ENCODE measurements around the gene ETS2. TPM values are rescaled to one million over a fixed set of nuclear protein-coding genes. Genes with fewer than 3 reads are reported as not detected.

Gene ETS2
- polyA plus RNA-seq, 2 donors, result 33.6 to 53.3 TPM

DNA sequence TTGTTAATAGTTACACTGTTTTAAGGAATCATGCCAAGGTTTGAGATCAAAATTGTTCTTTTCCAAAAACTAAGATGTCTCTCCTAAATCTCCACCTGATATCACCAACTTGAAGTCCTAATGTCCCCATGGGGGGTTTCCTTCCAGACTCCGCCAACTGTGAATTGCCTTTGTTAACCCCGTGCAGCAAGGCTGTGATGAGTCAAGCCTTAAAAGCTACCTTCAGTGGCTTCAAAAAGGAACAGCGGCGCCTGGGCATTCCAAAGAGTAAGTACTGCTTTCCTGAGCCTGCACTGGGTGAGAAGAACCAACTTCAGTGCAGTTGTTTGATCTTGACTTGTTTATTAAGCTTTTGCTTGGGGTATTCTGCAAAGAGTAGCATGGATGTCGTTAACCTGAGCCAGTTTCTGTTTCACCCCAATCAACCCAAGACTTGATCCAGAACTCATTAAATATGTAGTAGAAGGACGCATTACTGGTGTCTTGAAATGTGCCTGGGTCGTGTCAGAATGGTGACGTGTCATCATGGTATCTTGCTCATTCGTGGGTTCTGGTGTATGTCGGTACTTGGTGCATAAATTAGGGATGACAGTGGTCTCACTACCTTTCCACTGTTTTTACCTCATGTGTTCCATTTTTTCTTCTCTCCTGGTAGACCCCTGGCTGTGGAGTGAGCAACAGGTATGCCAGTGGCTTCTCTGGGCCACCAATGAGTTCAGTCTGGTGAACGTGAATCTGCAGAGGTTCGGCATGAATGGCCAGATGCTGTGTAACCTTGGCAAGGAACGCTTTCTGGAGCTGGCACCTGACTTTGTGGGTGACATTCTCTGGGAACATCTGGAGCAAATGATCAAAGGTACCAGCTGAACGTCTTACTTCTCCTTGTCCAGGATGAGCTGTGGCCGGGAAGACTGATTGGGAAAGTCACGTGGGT is 8.7 kb downstream of the ETS2 start:
- Histone ChIP-seq H3K4me3 (ENCODE audit: low read depth in 1 of 2, low read length in 2 of 2) (no peak overlapping the region), H3K9me3 (ENCODE audit: control insufficient read depth in 2 of 2, insufficient read depth in 1 of 2, low read depth in 1 of 2, low read length in 1 of 2) (no peaks in the 10 kb centered on the region), H3K36me3 (ENCODE audit: control insufficient read depth in 2 of 2, insufficient read depth in 2 of 2, low read length in 1 of 2) (peaks cover 33 to 42% of the 10 kb centered on the region in 2 donors), H3K4me1 (ENCODE audit: control insufficient read depth in 2 of 2, insufficient read depth in 2 of 2, low read length in 1 of 2) (peaks cover 0 to 6% of the 10 kb centered on the region in 2 donors), H3K27me3 (ENCODE audit: control insufficient read depth in 1 of 2, insufficient read depth in 2 of 2, low read length in 2 of 2) (no peaks in the 10 kb centered on the region), H3K27ac (ENCODE audit: low read depth in 2 of 2, low read length in 1 of 2) (peak overlapping the region in 1 of 2 donors; percentile 34)
- WGBS, 2 donors, result 80 to 88% methylated on average over 16 of the region's 16 CpGs

DNA sequence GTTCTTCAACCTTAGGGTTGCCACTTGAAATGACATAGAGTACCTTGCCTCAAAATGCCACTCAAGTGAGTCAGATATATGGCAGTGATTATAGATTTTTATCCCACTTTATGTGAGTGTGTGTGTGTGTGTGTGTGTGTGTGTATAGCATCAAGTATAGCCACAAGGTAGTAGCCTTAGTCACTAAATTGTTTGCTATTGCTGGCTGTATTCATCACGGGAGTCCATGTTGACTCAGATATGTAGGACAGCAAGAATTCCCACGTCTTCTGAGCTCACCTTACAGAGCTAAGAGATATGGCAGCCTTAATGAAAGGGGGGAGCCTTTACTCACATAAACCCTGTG is 9.3 kb downstream of the ETS2 start:
- Histone ChIP-seq H3K9me3 (ENCODE audit: control insufficient read depth in 2 of 2, insufficient read depth in 1 of 2, low read depth in 1 of 2, low read length in 1 of 2) (no peaks in the 10 kb centered on the region), H3K4me1 (ENCODE audit: control insufficient read depth in 2 of 2, insufficient read depth in 2 of 2, low read length in 1 of 2) (peaks cover 0 to 10% of the 10 kb centered on the region in 2 donors), H3K27ac (ENCODE audit: low read depth in 2 of 2, low read length in 1 of 2) (peak overlapping the region in 1 of 2 donors; percentile 34), H3K4me3 (ENCODE audit: low read depth in 1 of 2, low read length in 2 of 2) (no peak overlapping the region), H3K36me3 (ENCODE audit: control insufficient read depth in 2 of 2, insufficient read depth in 2 of 2, low read length in 1 of 2) (peaks cover 36 to 46% of the 10 kb centered on the region in 2 donors), H3K27me3 (ENCODE audit: control insufficient read depth in 1 of 2, insufficient read depth in 2 of 2, low read length in 2 of 2) (no peaks in the 10 kb centered on the region)
- WGBS, 2 donors, result 63 to 68% methylated on average over 2 of the region's 2 CpGs

DNA sequence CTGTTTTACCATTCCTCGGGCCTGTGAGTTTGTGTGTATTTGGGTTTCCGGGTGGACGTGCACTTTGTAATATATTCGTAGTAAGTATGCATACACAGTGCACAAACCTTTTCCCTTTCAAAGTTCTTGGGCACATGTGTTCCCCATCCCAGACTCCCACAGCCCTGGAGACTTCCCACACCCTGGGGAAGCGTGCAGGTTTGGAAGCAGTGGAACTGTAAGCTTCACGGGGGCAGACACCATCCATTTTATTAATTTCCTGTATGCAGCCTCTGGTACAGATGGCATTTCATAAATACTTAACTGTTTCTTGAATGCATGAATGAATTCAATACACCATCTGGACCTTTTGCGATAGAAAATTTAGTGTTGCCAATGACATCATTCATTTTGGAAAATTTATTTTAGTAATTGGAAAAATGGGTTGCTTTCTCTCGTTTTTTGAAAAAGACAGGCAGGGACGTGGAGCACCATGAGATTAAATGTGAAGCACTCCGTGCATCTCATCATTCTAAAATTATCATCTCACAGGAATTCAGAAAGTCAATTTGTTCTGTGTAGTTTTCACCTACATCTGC is 10.8 kb downstream of the ETS2 start:
- WGBS, 2 donors, result 82 to 84% methylated on average over 10 of the region's 10 CpGs
- Histone ChIP-seq H3K9me3 (ENCODE audit: control insufficient read depth in 2 of 2, insufficient read depth in 1 of 2, low read depth in 1 of 2, low read length in 1 of 2) (no peaks in the 10 kb centered on the region), H3K4me3 (ENCODE audit: low read depth in 1 of 2, low read length in 2 of 2) (no peak overlapping the region), H3K4me1 (ENCODE audit: control insufficient read depth in 2 of 2, insufficient read depth in 2 of 2, low read length in 1 of 2) (peaks cover 0 to 15% of the 10 kb centered on the region in 2 donors), H3K36me3 (ENCODE audit: control insufficient read depth in 2 of 2, insufficient read depth in 2 of 2, low read length in 1 of 2) (peaks cover 45 to 54% of the 10 kb centered on the region in 2 donors), H3K27ac (ENCODE audit: low read depth in 2 of 2, low read length in 1 of 2) (peak overlapping the region; percentile 25 to 79), H3K27me3 (ENCODE audit: control insufficient read depth in 1 of 2, insufficient read depth in 2 of 2, low read length in 2 of 2) (no peaks in the 10 kb centered on the region)

DNA sequence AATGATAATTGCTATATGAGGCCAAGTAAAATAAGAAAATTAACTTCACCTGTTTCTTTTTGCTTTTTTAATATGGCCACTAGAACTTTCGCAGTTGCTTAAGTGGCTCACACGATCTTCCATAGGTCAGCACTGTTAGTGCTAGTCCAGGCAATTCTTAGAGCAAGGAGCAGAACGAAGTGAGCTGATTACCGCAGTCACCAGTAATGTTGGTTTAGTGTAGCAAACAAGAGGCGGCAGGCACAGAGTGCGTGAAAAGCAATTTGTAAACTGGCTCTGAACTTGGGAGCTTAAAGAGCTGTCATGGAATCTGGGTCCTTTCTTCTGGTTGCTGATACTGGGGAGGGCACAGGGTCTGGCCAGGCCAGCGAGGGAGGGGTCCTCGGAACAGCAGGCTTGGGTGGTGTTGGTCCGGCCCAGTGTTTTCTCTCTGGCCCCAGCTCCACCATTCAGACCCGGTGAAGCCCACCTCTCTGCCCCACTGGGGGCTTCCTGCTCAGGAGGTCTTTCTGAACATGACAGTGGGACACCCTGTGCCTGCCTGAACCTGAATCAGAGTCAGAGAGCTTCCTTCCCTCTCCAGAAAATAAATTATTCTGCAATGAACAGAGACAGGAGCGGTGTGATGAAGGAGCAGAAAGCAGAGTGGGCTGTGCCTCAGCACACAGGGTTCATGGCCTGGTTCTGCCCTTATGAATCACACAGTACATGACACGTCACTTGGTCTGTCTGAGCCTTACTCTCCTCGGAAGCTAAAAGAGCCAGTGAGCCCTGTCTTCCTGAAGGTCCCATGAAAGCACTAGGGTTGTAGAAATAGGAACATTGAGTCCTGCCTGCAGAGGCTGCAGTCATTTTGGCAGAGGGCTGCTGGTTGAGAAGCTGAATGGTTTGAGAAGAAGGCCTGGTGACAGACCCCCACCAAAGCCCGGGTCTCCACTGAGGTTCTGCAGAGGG is 11.9 kb downstream of the ETS2 start:
- 82 to 83% methylated on average over 14 of the region's 14 CpGs for whole genome bisulfite sequencing, 2 donors
- Histone ChIP-seq H3K27ac (ENCODE audit: low read depth in 2 of 2, low read length in 1 of 2) (peak overlapping the region; percentile 90 to 93), H3K4me3 (ENCODE audit: low read depth in 1 of 2, low read length in 2 of 2) (no peak overlapping the region), H3K36me3 (ENCODE audit: control insufficient read depth in 2 of 2, insufficient read depth in 2 of 2, low read length in 1 of 2) (peaks cover 46 to 63% of the 10 kb centered on the region in 2 donors), H3K27me3 (ENCODE audit: control insufficient read depth in 1 of 2, insufficient read depth in 2 of 2, low read length in 2 of 2) (no peaks in the 10 kb centered on the region), H3K4me1 (ENCODE audit: control insufficient read depth in 2 of 2, insufficient read depth in 2 of 2, low read length in 1 of 2) (peaks cover 0 to 18% of the 10 kb centered on the region in 2 donors), H3K9me3 (ENCODE audit: control insufficient read depth in 2 of 2, insufficient read depth in 1 of 2, low read depth in 1 of 2, low read length in 1 of 2) (no peaks in the 10 kb centered on the region)

DNA sequence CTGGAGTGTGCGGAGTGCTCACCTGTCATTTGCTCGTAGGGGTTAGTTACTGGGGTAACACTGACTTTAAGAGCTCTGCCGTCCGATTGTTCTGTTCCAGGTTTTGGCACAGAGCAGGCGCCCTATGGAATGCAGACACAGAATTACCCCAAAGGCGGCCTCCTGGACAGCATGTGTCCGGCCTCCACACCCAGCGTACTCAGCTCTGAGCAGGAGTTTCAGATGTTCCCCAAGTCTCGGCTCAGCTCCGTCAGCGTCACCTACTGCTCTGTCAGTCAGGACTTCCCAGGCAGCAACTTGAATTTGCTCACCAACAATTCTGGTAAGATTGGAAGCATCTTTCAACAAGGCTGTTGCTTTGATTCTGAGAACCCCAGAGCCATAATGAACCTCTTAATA is 12.6 kb downstream of the ETS2 start:
- Histone ChIP-seq H3K36me3 (ENCODE audit: control insufficient read depth in 2 of 2, insufficient read depth in 2 of 2, low read length in 1 of 2) (peaks cover 43 to 67% of the 10 kb centered on the region in 2 donors), H3K27ac (ENCODE audit: low read depth in 2 of 2, low read length in 1 of 2) (peak overlapping the region; percentile 90 to 93), H3K4me1 (ENCODE audit: control insufficient read depth in 2 of 2, insufficient read depth in 2 of 2, low read length in 1 of 2) (peaks cover 0 to 22% of the 10 kb centered on the region in 2 donors)

DNA sequence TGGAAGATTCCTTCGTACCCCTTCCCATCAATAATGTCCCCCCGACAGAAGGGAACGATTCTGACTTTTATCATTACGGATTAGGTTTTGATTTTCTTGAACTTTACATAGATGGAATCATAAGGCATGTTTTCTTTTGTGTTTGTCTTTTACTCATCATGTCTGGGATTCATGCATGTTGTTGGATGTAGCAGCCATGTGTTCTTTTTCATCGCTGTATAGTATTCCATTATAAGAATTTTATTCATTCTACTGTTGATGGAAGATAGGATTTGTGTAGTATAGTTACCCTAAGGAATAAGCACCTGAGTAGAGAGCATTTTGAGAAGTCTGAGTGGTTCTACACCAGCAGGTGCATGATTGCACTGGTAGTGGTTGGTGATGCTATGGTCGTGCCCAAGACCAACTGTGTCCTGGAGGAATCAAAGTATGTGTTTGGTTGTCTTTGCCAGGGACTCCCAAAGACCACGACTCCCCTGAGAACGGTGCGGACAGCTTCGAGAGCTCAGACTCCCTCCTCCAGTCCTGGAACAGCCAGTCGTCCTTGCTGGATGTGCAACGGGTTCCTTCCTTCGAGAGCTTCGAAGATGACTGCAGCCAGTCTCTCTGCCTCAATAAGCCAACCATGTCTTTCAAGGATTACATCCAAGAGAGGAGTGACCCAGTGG is 13.5 kb downstream of the ETS2 start:
- 83 to 84% methylated on average over 14 of the region's 14 CpGs for WGBS, 2 donors
- peaks cover 37 to 63% of the 10 kb centered on the region in 2 donors for H3K36me3 ChIP-seq (ENCODE audit: control insufficient read depth in 2 of 2, insufficient read depth in 2 of 2, low read length in 1 of 2)
- H3K27me3 ChIP-seq (ENCODE audit: control insufficient read depth in 1 of 2, insufficient read depth in 2 of 2, low read length in 2 of 2), result no peaks in the 10 kb centered on the region
- H3K27ac ChIP-seq (ENCODE audit: low read depth in 2 of 2, low read length in 1 of 2), result peak overlapping the region; percentile 90 to 96
- no peaks in the 10 kb centered on the region for H3K9me3 ChIP-seq (ENCODE audit: control insufficient read depth in 2 of 2, insufficient read depth in 1 of 2, low read depth in 1 of 2, low read length in 1 of 2)
- peaks cover 0 to 22% of the 10 kb centered on the region in 2 donors for H3K4me1 ChIP-seq (ENCODE audit: control insufficient read depth in 2 of 2, insufficient read depth in 2 of 2, low read length in 1 of 2)
- H3K4me3 ChIP-seq (ENCODE audit: low read depth in 1 of 2, low read length in 2 of 2), result no peak overlapping the region

More for the DNA sequence above, 12.6 kb downstream of the ETS2 start:
- H3K4me3 ChIP-seq (ENCODE audit: low read depth in 1 of 2, low read length in 2 of 2), result no peak overlapping the region
- 85 to 93% methylated on average over 11 of the region's 11 CpGs for WGBS, 2 donors
- H3K27me3 ChIP-seq (ENCODE audit: control insufficient read depth in 1 of 2, insufficient read depth in 2 of 2, low read length in 2 of 2), result no peaks in the 10 kb centered on the region
- H3K9me3 ChIP-seq (ENCODE audit: control insufficient read depth in 2 of 2, insufficient read depth in 1 of 2, low read depth in 1 of 2, low read length in 1 of 2), result no peaks in the 10 kb centered on the region

DNA sequence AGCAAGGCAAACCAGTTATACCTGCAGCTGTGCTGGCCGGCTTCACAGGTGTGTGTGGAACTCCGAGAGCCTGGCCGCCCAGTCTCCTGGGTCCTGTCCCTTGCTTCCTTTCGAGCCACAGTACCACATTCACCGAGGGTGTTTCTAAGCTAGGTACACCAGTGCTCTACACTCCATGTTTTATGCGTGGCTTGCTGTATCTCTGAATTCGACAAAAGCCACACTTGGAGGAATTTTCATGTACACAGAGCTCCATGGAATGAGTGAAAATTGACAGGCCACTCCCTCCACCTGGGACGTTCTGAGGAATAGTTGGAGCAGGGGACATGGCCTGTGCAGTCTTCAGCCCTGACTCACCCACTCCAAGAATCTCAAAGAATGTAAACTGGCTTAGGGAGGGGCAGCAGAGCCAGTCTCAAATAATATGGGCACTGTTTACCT is 14.0 kb downstream of the ETS2 start:
- no peaks in the 10 kb centered on the region for H3K9me3 ChIP-seq (ENCODE audit: control insufficient read depth in 2 of 2, insufficient read depth in 1 of 2, low read depth in 1 of 2, low read length in 1 of 2)
- 52% methylated on average over 8 of the region's 8 CpGs for WGBS, 2 donors
- peak overlapping the region; percentile 90 to 96 for H3K27ac ChIP-seq (ENCODE audit: low read depth in 2 of 2, low read length in 1 of 2)
- peaks cover 0 to 22% of the 10 kb centered on the region in 2 donors for H3K4me1 ChIP-seq (ENCODE audit: control insufficient read depth in 2 of 2, insufficient read depth in 2 of 2, low read length in 1 of 2)
- H3K4me3 ChIP-seq (ENCODE audit: low read depth in 1 of 2, low read length in 2 of 2), result no peak overlapping the region
- H3K27me3 ChIP-seq (ENCODE audit: control insufficient read depth in 1 of 2, insufficient read depth in 2 of 2, low read length in 2 of 2), result no peaks in the 10 kb centered on the region
- peaks cover 31 to 60% of the 10 kb centered on the region in 2 donors for H3K36me3 ChIP-seq (ENCODE audit: control insufficient read depth in 2 of 2, insufficient read depth in 2 of 2, low read length in 1 of 2)

DNA sequence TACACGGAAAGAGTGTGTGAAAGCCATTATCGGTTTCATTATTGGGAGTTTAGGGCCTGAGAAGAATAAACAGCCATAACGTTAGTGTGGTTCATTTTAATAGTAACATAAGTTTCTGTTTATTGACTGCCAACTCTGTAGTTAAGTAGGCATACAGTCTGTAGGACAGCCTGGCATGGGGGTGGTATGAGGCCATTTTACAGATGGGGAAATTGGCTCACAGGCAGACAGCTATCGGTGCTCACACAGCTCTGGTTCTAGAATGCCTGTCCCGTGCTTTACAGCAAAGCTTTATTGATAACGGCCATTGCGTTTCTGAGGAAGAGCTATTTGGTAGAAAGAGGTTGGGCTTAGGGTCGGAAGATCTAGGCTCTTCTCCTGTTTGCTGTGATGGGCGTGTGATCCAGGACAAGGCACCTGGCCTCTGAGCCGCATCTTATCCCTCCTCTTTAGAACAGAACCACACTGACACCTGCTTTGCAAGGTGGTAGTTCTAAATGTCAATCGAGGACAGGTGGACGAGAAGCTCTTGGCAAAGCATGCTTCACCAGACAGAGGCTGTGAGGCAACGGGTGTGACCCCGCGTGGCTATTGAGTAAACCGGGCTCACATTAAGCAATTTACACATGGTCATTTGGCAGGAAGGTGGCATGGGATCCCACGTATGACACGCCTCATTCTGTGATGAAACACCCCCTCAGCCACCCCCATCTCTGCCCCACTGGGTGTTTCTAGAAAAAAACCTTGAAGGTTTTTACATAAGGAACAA is 14.9 kb downstream of the ETS2 start:
- H3K36me3 ChIP-seq (ENCODE audit: control insufficient read depth in 2 of 2, insufficient read depth in 2 of 2, low read length in 1 of 2), result peaks cover 29 to 55% of the 10 kb centered on the region in 2 donors
- no peak overlapping the region for H3K4me3 ChIP-seq (ENCODE audit: low read depth in 1 of 2, low read length in 2 of 2)
- H3K27me3 ChIP-seq (ENCODE audit: control insufficient read depth in 1 of 2, insufficient read depth in 2 of 2, low read length in 2 of 2), result no peaks in the 10 kb centered on the region
- 72 to 79% methylated on average over 18 of the region's 18 CpGs for WGBS, 2 donors
- no peaks in the 10 kb centered on the region for H3K9me3 ChIP-seq (ENCODE audit: control insufficient read depth in 2 of 2, insufficient read depth in 1 of 2, low read depth in 1 of 2, low read length in 1 of 2)
- peaks cover 0 to 22% of the 10 kb centered on the region in 2 donors for H3K4me1 ChIP-seq (ENCODE audit: control insufficient read depth in 2 of 2, insufficient read depth in 2 of 2, low read length in 1 of 2)
- peak overlapping the region; percentile 86 to 90 for H3K27ac ChIP-seq (ENCODE audit: low read depth in 2 of 2, low read length in 1 of 2)
